Endodermal cell (in vitro differentiated cells): ENCODE results near the gene CHD1L. TPM values are rescaled to one million over a fixed set of nuclear protein-coding genes. Genes with fewer than 3 reads are reported as not detected.

Source experiments
- DNase-seq: peaks from one replicate; pipeline ENCODE4 v3.0.0-alpha.2; 2017
- H3K27ac ChIP-seq: 2 replicates; pipeline ENCODE4 v1.5.1; 2013; ENCODE audit warnings: mild to moderate bottlenecking, low read depth, low read length, moderate library complexity
- H3K27me3 ChIP-seq: 2 replicates; pipeline ENCODE4 v1.6.1; 2013; ENCODE audit warnings: mild to moderate bottlenecking, low read length, moderate library complexity; ENCODE audit not compliant: insufficient read depth, control insufficient read depth, poor library complexity, severe bottlenecking
- H3K36me3 ChIP-seq: 2 replicates; pipeline ENCODE4 v1.7.0; 2013; ENCODE audit warnings: mild to moderate bottlenecking, low read length, moderate library complexity; ENCODE audit not compliant: control insufficient read depth, insufficient read depth
- H3K4me1 ChIP-seq: one replicate; pipeline ENCODE4 v1.7.0; 2013; ENCODE audit warnings: low read length; ENCODE audit not compliant: control insufficient read depth, insufficient read depth
- H3K4me3 ChIP-seq: 2 replicates; pipeline ENCODE4 v1.5.1; 2013; ENCODE audit warnings: mild to moderate bottlenecking, low read length, moderate library complexity
- H3K9ac ChIP-seq: 2 replicates; pipeline ENCODE4 v1.6.1; 2013; ENCODE audit warnings: mild to moderate bottlenecking, low read length, moderate library complexity; ENCODE audit not compliant: poor library complexity, severe bottlenecking; ENCODE audit errors: extremely low read depth
- H3K9me3 ChIP-seq: 2 replicates; pipeline ENCODE4 v1.6.1; 2013; ENCODE audit warnings: mild to moderate bottlenecking, low read length, moderate library complexity; ENCODE audit not compliant: control insufficient read depth
- H3K27ac Mint-ChIP-seq: 2 replicates; pipeline ENCODE4 v1.8.0; 2020; ENCODE audit warnings: mixed read lengths
- H3K27me3 Mint-ChIP-seq: 2 replicates; pipeline ENCODE4 v1.8.0; 2021; ENCODE audit warnings: mild to moderate bottlenecking, mixed read lengths; ENCODE audit not compliant: insufficient read depth
- H3K36me3 Mint-ChIP-seq: 2 replicates; pipeline ENCODE4 v1.8.0; 2020; ENCODE audit warnings: low read depth, mixed read lengths
- H3K4me1 Mint-ChIP-seq: 2 replicates; pipeline ENCODE4 v1.8.0; 2020; ENCODE audit warnings: mixed read lengths
- H3K4me3 Mint-ChIP-seq: 2 replicates; pipeline ENCODE4 v1.8.0; 2020; ENCODE audit warnings: mild to moderate bottlenecking, moderate library complexity, mixed read lengths
- H3K9me3 Mint-ChIP-seq: 2 replicates; pipeline ENCODE4 v1.8.0; 2020; ENCODE audit warnings: mild to moderate bottlenecking, mixed read lengths
- WGBS, 2 experiments: methylation state at CpG; one replicate each; pipeline versions ENCODE4 v1.1.5 to v1.1.7; 2013; ENCODE audit warnings: missing lambda C conversion rate in 2 of 2, mixed read lengths in 1 of 2; ENCODE audit not compliant: insufficient coverage in 1 of 2, insufficient read length in 1 of 2; 5-methylcytosine and 5-hydroxymethylcytosine counted together
- total RNA-seq, 2 donors: library from RNA; stranded (reverse); fragmentation: NEBNext Ultra II Directional in 1 of 2; extraction: Animal tissue kit (Norgen Biotek cat#: 25700) in 1 of 2; gene quantifications; 2 replicates in 1 of 2; 3 replicates in 1 of 2; pipeline ENCODE4 v1.2.1, GENCODE V29; 2021
- TF ChIP-seq, protein P1 (sequence below): fragments of 200-600 bp; sonication (generic); conservative IDR thresholded peaks from 2 replicates; pipeline ENCODE4 v1.5.0; 2021; ENCODE audit warnings: antibody characterized with exemption, mild to moderate bottlenecking

Gene CHD1L
- total RNA-seq, 2 donors from 2014 or later, result 112 to 117 TPM

DNA sequence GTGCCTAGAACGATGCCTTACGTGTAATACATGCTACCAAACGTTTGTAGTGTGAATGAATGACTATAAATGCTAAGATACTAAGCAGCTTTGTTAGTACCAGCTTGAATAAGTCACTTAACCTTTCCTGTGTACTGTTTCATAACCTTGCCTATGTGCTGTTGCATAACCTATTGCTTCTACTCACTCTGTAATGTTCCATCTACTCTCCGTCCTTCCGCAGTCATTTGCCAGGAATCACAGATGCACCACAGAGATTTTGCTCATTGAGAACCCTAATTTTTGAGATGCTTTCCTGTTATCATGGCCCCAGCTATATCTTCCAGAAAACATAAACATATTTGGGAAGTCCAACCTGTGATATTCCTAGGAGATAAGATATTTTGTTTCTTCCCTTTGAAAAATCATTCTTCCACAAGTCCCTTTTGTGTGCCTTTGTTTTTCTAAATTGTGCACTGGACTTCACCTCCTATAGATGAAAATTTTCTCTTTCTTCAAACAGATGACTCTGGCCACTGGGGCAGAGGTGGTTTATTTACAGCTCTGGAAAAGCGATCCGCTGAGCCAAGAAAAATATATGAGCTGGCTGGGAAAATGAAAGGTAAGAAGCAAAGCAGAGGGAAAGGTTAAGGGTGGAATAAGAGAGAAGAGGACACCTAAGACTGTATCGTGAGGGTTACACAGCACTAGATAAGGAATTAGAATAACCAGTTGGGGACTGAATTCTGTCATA lies 44.8 kb downstream of the CHD1L start:
- DNase-seq, result no peak
- no peak overlapping the region for H3K27ac Mint-ChIP-seq
- Histone ChIP-seq H3K4me1 (no peaks in the 10 kb centered on the region), H3K4me3 (no peak overlapping the region), H3K9ac (no peak overlapping the region), H3K27me3 (no peaks in the 10 kb centered on the region), H3K9me3 (no peaks in the 10 kb centered on the region), H3K27ac (no peak overlapping the region), H3K36me3 (peaks cover 99% of the 10 kb centered on the region)
- peaks cover 93% of the 10 kb centered on the region for H3K36me3 Mint-ChIP-seq
- WGBS, 2 experiments, result 95% methylated on average over 8 of the region's 8 CpGs
- no peak overlapping the region for H3K4me3 Mint-ChIP-seq
- TF ChIP-seq, protein P1, sequence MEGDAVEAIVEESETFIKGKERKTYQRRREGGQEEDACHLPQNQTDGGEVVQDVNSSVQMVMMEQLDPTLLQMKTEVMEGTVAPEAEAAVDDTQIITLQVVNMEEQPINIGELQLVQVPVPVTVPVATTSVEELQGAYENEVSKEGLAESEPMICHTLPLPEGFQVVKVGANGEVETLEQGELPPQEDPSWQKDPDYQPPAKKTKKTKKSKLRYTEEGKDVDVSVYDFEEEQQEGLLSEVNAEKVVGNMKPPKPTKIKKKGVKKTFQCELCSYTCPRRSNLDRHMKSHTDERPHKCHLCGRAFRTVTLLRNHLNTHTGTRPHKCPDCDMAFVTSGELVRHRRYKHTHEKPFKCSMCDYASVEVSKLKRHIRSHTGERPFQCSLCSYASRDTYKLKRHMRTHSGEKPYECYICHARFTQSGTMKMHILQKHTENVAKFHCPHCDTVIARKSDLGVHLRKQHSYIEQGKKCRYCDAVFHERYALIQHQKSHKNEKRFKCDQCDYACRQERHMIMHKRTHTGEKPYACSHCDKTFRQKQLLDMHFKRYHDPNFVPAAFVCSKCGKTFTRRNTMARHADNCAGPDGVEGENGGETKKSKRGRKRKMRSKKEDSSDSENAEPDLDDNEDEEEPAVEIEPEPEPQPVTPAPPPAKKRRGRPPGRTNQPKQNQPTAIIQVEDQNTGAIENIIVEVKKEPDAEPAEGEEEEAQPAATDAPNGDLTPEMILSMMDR, result no peak
- H3K4me1 Mint-ChIP-seq, result peaks cover 3% of the 10 kb centered on the region
- H3K9me3 Mint-ChIP-seq, result no peaks in the 10 kb centered on the region
- H3K27me3 Mint-ChIP-seq, result no peaks in the 10 kb centered on the region

- no peaks in the 10 kb centered on the region for H3K4me1 Mint-ChIP-seq
- no peaks in the 10 kb centered on the region for H3K27me3 Mint-ChIP-seq
- Histone ChIP-seq H3K4me1 (no peaks in the 10 kb centered on the region), H3K4me3 (no peak overlapping the region), H3K36me3 (peaks cover 100% of the 10 kb centered on the region), H3K9me3 (peaks cover 31% of the 10 kb centered on the region), H3K9ac (no peak overlapping the region), H3K27me3 (no peaks in the 10 kb centered on the region), H3K27ac (no peak overlapping the region)
- DNase-seq, result no peak
- H3K4me3 Mint-ChIP-seq, result no peak overlapping the region
- peaks cover 8% of the 10 kb centered on the region for H3K9me3 Mint-ChIP-seq
- H3K27ac Mint-ChIP-seq, result no peak overlapping the region
- WGBS, 2 experiments, result 97% methylated on average over 4 of the region's 4 CpGs
- TF ChIP-seq, protein P1, result no peak
- H3K36me3 Mint-ChIP-seq, result peaks cover 99% of the 10 kb centered on the region
Measured at GRCh38 chr1:147292012-147292411, 49.5 kb downstream of the CHD1L start.

GRCh38 chr1:147292631-147293251 lies 50.3 kb downstream of the CHD1L start:
- Histone ChIP-seq H3K4me1 (no peaks in the 10 kb centered on the region), H3K9ac (no peak overlapping the region), H3K27me3 (no peaks in the 10 kb centered on the region), H3K9me3 (peaks cover 38% of the 10 kb centered on the region), H3K4me3 (no peak overlapping the region), H3K27ac (no peak overlapping the region), H3K36me3 (peaks cover 100% of the 10 kb centered on the region)
- Mint-ChIP-seq H3K4me1 (no peaks in the 10 kb centered on the region), H3K27ac (no peak overlapping the region), H3K9me3 (peaks cover 15% of the 10 kb centered on the region), H3K4me3 (no peak overlapping the region), H3K27me3 (no peaks in the 10 kb centered on the region), H3K36me3 (peaks cover 99% of the 10 kb centered on the region)
- DNase-seq, result no peak
- TF ChIP-seq, protein P1, result no peak
- 96 to 100% methylated on average over 2 to 3 of the region's 3 CpGs for WGBS, 2 experiments
